Mammary epithelial cell (primary cell): Measurements from ENCODE around the gene MAML1.

Source experiments
- EZH2 ChIP-seq: IDR thresholded peaks from 2 replicates; pipeline ENCODE4 v1.6.1; 2012; ENCODE audit warnings: low read length, inconsistent platforms, borderline replicate concordance
- TF ChIP-seq, protein P1 (sequence below), 2 donors: IDR thresholded peaks in 1 of 2; conservative IDR thresholded peaks in 1 of 2; 2 replicates each; pipeline ENCODE4 v1.5.1; 2011 to 2012; ENCODE audit warnings: inconsistent platforms in 2 of 2, low read length in 2 of 2, mild to moderate bottlenecking in 2 of 2, control low read depth in 1 of 2, low read depth in 1 of 2; ENCODE audit not compliant: insufficient read depth in 1 of 2; ENCODE audit errors: extremely low read depth in 1 of 2

DNA sequence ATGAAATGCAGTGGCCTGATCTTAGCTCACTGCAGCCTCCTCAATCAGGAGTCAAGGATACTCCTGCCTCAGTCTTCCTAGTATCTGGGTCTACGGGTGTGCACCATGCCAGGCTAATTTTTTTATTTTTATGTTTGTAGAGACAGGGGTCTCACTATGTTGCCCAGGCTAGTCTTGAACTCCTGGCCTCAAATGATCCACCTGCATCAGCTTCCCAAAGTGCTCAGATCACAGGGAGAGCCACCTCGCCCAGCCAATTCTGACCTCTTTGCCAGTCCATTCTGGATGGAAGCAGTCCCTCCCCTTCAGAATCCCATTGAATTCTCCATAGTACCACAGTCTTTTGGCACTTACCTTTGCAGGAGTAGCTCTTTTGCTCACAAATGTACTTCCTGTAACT is 35.5 kb upstream of the MAML1 start:
- TF ChIP-seq EZH2, result no peak
- TF ChIP-seq, protein P1, sequence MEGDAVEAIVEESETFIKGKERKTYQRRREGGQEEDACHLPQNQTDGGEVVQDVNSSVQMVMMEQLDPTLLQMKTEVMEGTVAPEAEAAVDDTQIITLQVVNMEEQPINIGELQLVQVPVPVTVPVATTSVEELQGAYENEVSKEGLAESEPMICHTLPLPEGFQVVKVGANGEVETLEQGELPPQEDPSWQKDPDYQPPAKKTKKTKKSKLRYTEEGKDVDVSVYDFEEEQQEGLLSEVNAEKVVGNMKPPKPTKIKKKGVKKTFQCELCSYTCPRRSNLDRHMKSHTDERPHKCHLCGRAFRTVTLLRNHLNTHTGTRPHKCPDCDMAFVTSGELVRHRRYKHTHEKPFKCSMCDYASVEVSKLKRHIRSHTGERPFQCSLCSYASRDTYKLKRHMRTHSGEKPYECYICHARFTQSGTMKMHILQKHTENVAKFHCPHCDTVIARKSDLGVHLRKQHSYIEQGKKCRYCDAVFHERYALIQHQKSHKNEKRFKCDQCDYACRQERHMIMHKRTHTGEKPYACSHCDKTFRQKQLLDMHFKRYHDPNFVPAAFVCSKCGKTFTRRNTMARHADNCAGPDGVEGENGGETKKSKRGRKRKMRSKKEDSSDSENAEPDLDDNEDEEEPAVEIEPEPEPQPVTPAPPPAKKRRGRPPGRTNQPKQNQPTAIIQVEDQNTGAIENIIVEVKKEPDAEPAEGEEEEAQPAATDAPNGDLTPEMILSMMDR (conservative IDR thresholded peaks at IDR 0.05 in 1 of 2, IDR thresholded peaks at IDR 0.05 in 1 of 2; ENCODE audit: extremely low read depth in 1 of 2, insufficient read depth in 1 of 2, low read depth in 1 of 2, low read length in 2 of 2), result no peak
